Effector CD8-positive, alpha-beta T cell (primary cell): Measurements from ENCODE around the gene DHRS12.

Experiments
- DNase-seq: peaks from one replicate; lab custom pipeline; 2025; lab: John Stamatoyannopoulos, UW

DHRS12 gene

DNA sequence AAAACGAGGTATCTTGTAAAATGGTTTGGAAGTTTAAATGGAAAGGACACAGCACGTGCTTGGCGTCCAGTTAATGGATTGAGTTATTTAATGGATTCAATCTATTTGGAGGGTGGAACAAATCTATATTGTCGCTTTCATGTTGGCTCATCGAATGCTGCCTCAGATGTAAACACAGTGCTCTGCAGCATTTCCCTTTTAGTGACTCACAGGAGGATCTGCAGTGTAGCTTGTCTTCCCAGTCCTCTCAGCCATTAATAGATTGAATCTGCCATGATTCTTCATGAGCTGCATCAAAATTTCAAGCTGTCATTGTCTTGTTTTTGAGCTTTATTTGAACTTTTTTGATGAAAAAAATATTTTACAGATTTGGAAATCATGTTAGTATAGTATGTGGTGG, 44.7 kb downstream of the DHRS12 start:
- no peak for DNase-seq

DNA sequence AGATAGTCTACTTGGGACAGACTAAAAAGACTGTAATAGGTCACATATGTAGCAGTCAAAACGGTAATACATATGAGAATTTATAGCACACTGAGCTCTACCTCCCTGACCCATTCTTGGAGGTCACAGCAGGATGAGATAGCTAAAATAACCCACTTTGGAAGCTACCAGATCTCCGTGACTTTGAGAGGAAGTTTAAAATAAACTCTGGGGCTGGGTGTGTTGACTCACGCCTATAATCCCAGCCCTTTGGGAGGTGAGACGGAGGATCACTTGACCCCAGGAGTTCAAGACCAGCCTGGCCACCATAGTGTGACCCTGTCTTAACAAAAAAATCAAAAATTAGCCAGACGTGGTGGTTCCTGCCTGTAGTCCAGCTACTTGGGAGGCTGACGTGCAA, 45.3 kb downstream of the DHRS12 start:
- DNase-seq: no peak

DNA sequence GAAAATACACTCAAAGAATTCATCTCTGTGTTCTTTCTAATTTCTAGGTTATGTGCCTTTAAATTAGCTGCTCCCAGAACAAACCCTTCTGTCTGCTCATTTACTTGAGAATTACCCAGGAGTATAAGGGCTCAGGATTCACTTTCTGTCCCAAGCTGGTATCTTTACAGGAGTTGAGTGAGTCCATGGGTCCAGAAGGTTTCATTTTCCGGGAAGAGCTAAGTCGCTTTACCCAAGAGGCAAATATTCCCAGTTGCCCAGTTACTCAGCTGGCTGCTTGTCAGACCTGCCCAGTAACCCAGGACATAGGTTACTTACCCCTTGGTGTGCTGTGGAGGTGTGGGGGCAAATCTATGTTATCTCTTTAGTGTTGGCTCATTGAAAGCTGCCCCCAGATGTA, 47.3 kb downstream of the DHRS12 start:
- DNase-seq: no peak

DNA sequence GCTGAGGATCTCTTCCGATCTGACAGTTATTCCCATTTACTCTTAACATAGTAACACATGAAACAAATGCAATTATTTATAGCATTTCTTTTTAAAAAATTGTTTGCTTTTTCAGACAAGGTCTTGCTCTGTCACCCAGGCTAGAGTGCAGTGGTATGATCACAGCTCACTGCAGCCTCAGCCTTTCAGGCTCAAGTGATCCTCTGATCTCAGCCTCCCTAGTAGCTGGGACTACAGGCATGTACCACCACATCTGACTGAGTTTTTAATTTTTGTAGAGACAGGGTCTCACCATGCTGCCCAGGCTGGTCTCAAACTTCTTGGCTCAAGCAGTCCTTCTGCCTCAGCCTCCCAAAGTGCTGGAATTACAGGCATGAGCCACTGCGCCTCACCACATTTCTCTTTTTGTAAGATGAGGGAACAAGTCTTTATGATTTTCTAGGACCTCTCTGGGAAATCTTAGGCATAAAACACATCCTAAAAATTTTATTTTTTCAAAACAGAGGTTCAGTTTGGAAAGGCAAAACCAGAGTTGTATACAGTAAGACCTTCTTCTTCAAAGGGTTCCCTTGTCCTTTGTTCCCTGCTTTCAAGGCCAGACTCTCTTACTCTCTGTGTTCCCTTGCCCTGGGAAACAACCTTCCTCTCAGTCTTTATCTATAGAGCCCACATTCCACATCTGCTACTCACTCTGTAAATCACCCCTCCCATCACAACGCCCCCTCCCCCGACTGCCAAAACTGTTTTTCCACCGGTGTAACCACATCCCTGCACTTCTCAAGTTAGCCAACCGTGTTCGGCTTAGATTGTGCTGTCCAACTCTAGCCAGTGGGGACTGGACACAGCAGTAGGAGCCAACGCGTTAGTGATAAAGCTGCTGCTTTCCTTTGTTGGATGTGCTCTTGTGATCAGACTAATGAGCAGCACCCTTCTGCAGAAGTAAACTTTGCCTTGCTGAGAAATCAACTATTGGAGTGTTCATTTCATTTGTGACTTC, 56.2 kb downstream of the DHRS12 start:
- no peak for DNase-seq

DNA sequence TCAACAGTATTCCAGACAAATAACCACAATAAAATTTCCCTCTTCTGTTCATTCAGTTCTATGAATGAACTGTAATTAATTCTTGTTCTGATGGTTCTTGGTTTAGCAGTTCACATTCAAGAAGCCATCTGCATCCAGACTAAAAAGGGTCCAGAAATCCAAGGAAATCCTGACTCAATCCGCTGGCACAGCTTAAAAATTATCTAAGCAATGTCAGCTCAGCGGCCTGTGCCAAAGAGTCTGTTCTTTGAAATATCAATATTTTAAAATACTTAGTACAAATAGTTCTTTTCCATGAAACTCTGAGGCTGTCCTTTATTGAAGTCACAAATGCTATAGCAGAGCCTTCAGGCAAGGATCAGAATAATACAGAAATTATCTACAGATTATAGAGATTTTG, 57.2 kb downstream of the DHRS12 start:
- no peak for DNase-seq

DNA sequence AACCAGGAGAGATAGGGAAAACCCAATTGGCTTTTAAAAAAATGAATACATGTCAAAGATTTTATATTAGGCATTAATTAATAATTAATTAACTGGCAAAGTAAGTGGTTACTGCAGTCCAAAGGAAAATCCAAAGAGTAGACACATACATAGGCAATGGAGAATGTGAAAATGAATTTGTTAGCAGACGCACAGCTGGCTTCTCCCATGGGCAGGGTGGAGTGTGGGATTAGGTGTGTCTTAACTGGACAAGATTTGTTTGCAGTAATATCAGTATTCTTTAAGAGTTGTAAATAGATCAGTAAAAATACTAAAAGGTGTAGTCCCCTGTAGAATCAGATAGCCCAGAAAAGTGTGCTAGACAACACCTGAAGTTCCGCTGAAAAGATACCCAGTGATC, 58.7 kb downstream of the DHRS12 start:
- DNase-seq: no peak

DNA sequence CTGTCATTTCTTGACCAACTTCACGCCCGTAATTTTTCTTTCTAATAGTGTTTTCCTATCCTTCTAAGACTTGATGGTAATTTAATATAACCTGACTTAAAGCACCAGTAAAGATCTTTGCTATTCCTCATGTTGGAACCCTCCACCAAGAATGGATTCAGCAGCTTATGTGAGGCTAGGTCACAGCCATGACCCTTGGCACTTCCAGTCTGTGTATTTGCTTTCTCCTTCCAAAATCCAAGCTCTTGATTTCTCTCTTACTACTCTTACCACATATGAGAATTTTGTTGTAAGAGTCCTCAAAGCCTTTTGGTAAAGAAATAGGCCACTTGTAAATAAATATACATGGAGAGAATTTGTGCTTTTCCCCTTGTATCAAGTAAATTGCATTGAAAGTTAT, 61.4 kb downstream of the DHRS12 start:
- no peak for DNase-seq

DNA sequence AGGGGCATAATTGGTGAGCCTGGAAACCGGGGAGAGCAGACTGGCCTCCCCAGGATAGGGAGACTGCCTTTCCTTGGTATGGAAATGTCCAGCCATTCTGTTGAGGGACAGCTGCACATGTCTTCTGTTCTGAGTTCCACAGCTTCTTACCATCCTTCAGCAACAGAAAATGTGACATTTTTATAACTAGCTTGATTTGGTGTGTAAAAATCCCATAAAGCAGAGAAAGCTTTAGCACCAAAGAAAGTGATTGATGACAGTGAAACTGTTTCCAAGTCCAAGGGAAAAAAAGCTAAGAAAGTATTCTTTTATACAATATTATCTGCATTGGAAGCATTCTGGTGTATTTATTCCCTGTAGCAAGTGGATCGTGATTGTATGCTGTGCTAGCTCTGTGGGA, 61.9 kb downstream of the DHRS12 start:
- no peak for DNase-seq

DNA sequence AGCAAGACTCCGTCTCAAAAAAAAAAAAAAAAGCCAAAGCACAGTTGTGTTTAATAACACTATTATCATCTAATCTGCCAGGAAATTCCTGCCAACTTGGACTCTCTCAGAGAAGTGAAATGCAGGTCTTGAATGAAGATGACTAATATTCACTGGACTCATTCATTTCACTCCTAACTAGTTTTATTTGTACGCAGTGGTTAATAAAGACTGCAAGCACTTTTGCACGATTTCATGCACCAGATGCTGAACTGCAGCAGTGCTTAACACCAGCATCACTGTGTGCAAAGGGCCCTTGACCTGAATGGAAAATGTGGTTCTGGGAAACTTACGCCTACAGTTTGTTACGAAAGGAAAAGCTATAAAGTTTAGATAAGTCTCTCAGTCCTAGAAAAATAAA, 63.3 kb downstream of the DHRS12 start:
- no peak for DNase-seq

DNA sequence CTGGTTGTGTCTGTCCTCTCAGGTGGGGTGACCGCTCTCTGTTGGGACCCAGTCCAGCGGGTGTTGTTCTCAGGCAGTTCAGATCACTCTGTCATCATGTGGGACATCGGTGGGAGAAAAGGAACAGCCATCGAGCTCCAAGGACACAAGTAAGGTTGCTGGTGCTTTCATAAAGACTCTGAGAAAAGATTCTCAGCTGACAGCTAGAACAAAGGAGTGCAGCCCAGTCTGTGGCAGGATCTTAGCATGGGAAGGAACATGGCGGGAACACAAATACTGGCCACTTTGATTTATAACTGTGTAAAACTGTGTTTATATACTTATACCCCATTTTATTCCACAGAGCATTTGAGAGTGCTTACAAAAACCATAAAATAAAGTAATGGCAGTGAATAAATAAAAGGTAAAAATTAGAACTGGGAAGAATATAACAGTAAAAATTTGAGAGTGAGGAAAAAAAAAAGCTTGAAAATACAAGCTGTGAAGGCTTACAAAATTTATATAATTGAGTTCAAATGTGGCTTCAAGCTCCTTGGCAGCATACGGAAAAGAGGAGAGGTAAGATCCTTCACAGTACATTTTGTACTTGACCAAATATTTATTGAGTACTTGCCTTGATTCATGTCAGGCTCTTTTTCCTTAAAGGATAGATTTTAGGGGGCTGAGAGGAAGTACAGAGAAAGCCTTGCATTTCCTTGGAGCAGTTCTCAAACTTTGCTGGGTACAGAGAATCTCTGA, 64.8 kb downstream of the DHRS12 start:
- no peak for DNase-seq

DNA sequence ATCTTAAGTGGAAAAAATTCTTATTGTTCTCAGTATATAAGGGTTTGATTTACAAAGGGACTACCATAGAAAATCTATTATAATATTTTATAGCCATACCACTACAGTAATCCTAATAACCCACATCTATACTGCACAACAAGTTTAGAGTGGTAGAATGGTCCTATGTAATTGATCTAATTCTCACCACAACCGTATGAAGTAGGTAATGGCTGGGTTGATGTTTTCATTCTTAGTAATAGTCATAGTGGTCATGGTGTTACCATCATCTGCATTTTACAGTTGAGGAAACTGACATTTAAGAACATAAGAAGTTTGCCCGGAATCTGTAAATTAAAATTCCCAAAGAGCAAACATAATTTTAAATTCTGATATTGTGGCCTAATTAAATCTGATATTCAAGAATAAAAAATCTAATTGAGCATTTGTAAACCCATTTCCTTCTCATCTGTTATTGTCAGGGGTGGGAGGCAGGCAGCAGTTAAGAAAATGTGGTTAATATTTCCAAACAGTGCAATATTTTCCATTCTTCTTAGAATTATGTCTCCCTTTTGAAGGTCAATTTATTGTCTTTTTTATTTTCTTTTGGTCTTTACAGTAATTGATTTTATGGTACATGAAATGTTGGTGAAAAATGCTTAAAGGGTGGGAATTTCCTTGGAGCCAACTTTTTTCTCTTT, 65.6 kb downstream of the DHRS12 start:
- DNase-seq: no peak

DNA sequence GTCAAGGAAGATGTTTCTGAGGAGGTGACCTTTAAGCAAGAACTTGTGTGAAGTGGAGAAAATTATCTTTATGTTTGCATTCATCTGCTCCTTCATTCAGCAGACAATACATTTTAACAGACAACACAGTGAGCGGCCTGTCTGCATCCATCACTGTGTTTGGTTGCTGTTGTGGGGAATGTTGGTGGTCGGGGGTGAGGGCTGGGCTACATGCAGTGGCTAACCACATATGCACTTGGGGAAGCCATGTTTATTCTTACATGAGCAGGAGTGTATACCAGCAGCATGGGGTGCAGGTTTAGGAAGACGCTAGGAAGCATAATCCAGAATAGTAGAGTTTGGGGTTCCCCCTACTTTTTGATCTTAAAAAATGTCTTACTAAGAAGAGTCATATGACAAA, 66.4 kb downstream of the DHRS12 start:
- DNase-seq: no peak

DNA sequence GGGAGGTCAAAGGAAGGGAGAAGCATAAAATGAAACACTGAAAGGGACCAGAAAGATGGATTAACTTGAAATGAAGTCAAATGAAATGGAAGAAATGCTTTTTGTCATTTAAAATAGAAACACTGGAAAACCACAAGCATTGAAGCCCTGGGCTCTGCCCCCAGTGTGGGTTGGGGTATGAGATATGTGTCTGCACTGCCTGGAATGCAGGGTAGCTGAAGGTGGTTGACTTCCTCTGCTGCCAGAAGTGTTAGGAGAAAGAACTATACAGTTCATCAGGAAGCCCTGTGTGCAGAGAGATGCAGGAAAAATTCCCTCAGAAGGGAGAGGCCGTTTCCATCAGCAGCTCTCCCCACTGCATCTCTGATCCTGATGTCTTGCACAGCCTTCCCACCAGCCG, 69.2 kb downstream of the DHRS12 start:
- no peak for DNase-seq

DNA sequence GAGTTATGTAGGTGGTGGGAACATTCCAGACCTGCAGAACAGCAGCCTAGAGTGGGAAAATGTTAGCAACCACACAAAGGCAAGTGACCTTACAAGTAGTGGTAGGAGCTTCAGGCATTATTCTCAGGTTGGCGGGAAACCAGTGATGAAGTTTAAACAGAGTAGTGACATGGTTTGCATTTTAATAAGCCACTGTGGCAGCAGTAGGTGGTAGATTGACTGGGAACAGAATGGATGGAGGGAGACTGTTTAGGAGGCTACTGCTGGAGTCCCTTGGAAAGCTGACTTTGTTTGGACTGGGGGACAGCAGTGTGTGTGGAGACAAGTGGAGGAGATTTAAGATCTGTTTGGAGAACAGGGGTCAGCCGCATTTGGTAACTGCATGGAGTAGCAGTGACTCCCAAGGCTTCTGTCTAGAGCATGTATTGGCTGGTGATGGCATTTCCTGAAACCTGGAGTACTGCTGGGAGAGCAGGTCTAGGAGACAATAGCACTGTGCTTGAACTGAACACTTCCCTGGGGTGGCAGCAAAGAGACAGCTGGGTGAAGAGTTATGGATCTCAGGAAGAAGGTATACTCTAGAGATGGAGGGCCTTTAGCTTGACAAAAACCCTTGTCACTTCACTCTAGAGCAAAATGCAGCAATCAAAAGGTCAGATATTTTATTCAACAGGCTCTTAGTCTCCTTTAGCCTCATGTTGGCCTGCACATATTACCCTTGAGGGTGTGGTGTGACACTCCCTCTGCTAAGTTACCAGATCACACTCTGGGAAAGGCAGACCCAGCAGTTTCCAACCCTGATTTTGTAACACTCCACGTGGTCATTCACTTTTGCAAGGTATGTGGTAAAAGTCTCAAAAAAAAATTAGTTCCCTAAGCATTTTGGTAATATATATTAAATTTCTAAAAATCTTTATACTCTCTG, 70.3 kb downstream of the DHRS12 start:
- DNase-seq: no peak

DNA sequence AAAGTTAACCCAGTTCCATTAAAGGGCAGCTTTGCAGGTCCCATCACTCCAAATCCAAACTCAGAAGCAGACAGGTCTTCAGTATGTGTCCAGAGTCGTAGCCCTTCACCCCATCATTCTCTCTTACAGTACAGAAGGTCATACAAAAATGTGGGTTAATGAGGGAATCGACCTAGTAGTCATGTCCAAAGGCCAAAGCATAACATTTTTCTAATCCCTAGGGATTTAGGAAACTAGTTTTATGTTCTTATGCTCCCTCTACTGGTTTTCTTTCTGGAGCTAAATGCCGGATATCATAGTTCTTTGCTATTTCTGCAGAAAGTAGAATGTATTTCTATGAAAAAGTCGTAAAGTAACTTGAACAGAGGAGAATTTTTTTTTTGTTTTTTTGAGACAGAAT, 72.2 kb downstream of the DHRS12 start:
- DNase-seq: no peak

DNA sequence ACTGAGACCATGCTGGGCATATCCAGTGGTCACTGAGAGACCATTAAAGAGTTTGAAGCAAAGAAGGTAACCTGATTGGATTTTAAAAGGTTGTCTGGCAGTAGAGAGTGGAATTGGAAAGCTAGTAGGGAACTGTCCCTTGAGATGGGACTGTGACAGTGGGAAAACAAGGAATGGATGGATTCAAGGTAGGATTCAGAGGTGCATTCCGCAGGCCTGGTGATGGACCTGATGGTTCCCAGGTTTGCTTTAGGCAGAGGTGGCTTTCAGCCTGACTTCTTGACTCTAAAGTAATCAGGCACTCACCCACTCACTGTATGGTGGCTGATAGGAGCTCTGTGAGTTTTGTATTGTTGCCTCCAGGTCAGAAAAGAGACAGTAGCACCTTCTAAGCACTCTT, 73.0 kb downstream of the DHRS12 start:
- no peak for DNase-seq

DNA sequence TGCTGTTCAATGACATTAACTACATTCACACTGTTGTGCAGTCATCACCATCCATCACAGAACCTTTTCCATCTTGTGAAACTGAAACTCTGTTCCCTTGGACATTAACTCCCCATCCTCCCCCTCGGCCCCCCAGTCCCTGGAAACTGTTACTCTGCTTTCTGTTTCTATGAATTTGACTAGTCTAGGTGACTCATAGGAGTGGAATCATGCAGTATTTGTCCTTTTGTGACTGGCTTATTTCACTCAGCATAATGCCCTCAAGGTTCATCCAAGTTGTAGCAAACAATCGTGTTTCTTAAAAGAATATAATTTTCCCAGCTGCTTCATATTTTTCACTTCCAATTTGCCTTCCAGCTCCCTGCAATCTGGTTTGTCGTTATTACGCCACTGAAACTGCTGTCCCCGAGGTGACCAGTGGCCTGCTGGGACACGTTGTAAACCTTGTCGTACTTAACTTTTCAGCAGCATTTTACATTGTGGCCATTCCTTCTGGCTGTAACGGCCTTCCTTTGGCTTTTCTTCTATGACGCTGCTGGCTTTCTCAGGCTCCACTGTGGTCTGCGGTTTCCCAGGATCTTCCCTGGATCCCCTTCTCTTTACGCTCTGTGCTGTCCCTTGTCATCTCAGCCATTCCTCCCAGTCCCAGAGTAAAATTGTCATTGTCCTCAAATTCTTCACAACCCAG, 74.0 kb downstream of the DHRS12 start:
- DNase-seq: no peak

DNA sequence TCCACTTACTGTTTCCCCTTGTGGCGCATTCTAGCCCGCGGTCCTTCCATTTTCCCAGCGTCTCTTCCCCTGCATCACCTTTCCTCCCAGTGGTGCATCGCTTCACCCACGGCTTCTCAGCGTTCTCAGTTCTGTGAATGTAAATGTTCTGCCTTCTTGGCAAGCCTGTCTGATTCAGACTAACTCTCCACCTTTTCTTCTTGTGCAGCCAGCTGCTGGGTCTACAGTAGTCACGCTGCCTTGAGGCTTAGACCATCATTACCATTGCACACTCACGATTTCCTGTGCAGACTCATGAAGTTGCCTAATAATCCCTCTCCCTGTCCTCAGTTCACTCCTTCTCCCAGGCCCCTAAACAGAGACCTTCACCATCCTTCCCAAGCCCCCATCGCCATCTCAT, 75.0 kb downstream of the DHRS12 start:
- DNase-seq: no peak

DNA sequence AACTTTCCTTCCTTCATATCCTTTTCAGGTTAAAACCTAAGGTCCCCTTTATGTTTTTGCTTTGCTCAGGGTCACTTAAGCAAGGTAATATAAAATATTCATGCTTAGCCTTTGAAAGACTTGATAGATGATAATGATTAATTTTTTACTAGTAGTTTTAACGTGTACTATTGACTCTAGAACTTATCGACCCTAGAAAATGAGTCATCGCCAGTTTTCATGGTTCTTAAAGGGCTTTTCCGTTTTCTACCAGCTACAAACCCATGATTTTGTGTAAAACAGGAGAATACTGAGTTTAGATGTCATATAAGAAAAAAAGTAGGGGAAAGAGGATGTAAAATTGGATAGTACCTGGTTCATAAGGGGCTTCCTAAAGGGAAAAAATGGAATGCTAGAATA, 75.7 kb downstream of the DHRS12 start:
- no peak for DNase-seq

DNA sequence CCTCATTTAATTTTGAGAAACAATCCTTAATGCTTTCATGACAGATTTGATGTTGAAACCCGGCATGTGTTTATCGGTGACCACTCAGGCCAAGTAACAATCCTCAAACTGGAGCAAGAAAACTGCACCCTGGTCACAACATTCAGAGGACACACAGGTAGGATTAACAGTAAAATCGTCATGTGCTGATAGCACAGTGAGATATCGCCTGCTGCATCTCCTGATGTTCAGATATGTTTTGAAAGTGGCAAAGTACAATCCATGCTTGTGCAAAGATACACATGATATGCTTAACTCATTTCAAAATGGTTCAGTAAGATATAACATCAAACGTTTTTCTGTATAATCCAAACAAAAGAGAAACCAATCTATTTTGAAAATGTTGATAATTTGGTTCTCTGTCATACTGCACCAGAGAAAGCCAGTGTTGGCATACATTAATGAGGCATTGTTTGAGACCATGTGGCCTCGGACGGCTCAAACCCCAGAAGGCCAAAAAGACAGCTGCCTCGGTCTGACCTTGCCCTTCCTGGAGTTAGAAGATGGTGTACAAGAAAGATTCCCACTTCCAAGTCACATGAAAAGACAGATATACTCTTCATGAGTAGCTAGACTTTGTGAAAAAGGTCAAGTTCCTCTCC, 76.2 kb downstream of the DHRS12 start:
- DNase-seq: no peak
